ENCODE measurements around the gene SF3B4. TPM values are rescaled to one million over a fixed set of nuclear protein-coding genes. Genes with fewer than 3 reads are reported as not detected.

The SF3B4 gene
- 21.5 and 23.1 TPM in 2 replicates for total RNA-seq

GRCh38 chr1:149927563-149928400 lies at the start of gene SF3B4:
Gene SF3B4 (minus strand): TSS chr1:149927803. CDS start chr1:149927759, 44 bp downstream.

DNA sequence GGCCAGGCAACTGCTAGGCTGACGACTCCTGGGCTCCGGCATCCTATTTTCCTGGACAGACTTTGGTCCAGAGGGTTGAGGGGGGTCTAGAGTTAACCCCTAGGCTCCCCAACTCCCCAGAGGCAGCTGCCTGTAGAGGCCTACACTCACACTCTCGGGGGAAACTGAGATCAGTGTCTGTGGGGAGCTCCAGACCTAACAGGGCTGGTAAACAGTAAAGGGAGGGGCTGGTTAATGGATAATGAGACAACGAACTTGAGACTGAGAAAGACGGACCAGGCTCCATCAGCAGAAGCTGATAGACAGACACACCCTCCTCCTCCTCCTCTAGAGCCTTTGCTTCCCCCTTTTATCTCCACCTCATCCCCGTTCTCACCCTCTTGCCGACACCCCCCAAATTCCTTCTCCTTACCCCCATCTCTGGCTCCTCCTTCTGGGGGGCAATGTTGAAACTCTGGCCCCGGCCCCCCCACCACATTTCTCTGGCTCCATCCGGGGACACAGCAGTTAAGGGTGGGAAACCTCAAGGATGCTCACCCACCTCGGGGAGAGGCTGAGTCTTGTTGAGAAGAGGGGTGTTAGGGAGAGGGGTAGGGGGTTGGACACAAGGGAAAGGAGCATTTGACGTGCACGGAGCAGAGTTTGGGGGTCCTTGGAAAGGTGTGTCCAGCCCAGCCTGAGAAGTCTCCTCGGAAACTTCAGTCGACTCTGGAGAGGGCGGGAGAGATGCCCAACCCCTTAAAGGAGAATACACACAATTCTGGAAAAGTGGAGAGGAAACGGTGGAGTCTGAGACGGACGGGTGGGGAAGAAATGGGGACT lies 8.8 kb upstream of the SF3B4 start, which contains the start of gene MTMR11:
MTMR11 (minus strand) TSS at position 710 of the 822 bp plus-strand sequence; CDS start at position 478, 232 bp downstream.

DNA sequence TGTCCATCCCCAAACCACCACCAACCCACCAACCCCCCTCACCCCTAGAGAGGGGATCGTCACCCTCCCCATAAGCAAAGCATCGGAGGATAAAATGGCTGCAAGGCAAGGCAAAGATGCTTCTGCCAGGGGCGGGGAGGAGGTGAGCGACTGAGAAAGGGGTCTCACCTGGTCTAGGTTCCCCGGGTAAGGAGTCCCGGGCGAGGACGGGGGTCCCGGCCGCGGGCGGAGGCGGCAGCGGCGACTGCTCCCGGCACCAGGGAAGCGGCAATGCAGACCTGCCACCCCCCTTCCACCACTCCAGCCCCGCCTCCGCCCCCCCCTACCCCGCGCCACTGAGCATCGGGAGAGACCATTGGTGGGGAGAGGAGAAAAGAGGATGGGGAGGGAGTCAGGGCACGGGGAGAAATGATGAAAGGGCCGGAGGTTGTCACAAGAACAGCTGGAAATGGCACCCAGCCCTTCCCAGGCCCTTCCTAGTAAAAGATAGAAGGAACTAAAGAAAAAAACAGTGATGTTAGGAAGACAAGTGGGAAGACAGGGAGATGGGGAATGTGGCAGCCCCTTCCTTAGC lies 9.9 kb downstream of the SF3B4 start, which contains the start of gene SV2A:
SV2A (minus strand) TSS at position 274 of the 574 bp plus-strand sequence. CDS start 4,004 bp downstream, outside the sequence.

DNA sequence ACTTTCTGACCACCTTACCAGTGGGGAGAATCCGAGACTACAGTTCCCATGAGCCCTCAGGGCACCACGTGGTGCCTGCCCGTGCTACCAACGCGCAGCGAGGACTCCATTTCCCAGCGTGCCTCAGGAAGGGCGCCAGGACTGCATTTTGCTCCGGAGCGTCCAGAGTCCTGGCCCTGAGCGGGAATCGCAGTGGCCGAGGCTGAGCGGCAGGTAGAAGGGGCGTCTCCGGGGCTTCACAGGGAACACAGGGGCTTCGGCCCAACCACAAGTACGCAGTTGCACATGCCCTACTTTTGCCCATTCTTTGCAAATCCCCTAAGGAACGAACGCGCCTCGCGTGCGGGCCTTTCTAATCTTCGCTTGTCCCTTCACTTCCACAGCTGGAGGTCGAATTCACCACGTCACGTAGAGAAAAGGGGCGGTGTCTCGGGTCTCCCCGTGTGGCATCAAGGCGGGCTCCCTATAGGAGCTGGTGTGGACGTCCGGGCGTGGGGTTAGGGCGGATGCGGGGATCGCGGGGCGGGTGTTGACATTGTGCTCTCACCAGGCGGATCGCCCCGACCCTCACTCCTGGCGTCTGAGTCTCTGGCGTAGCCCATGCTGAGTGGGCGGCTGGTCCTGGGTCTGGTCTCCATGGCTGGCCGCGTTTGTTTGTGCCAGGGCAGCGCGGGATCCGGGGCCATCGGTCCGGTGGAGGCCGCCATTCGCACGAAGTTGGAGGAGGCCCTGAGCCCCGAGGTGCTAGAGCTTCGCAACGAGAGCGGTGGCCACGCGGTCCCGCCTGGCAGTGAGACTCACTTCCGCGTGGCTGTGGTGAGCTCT lies 27.9 kb downstream of the SF3B4 start, which contains the start of gene BOLA1:
BOLA1 (plus strand) TSS at position 109 of the 825 bp plus-strand sequence; CDS start at position 601, 492 bp downstream.

Other genes with a start within 250 kb of the SF3B4 start
- gene FCGR1A, start 145.1 kb downstream of the SF3B4 start, total RNA-seq, result not detected in 2 replicates
- gene BOLA1, start 28.2 kb downstream of the SF3B4 start, total RNA-seq, result 5.3 and 7.4 TPM in 2 replicates
- gene SV2A, start 10.0 kb downstream of the SF3B4 start, total RNA-seq, result 0.66 and 2.9 TPM in 2 replicates
- 6.9 and 8.8 TPM in 2 replicates for gene MTMR11, start 9.1 kb upstream of the SF3B4 start, total RNA-seq
- 19.0 and 22.3 TPM in 2 replicates for gene OTUD7B, start 82.9 kb upstream of the SF3B4 start, total RNA-seq
- 35.4 and 42.6 TPM in 2 replicates for gene VPS45, start 140.0 kb upstream of the SF3B4 start, total RNA-seq
- gene PLEKHO1, start 222.1 kb upstream of the SF3B4 start, total RNA-seq, result 28.6 and 33.2 TPM in 2 replicates